HepG2 (cell line): ENCODE data around the gene CLDND2. TPM values are rescaled to one million over a fixed set of nuclear protein-coding genes. Genes with fewer than 3 reads are reported as not detected.

Source experiments
- ATAC-seq: fragments of 200-7000 bp; cut with Tn5 transposase; 3 replicates; pipeline ENCODE4 v1.9.1; 2020; ENCODE audit warnings: mild to moderate bottlenecking, moderate library complexity
- BruUV-seq: library from RNA; stranded (reverse); fragments of 400-500 nt; replicated peaks from 2 replicates; lab custom pipeline; 2021; lab: Mats Ljungman, UMichigan
- CTCF ChIA-PET: fragments of 300-600 bp; formaldehyde crosslinking; extraction: SDS; loops from one replicate; lab custom pipeline; 2021; ENCODE audit warnings: low total read pairs, inconsistent platforms, low intra/inter-chr PET ratio; lab: Yijun Ruan, JAX
- POLR2A ChIA-PET: fragments of 350-600 bp; sonication (Branson Sonifier 250); formaldehyde crosslinking; loops from one replicate; lab custom pipeline; 2020; ENCODE audit warnings: antibody characterized with exemption, inconsistent platforms; lab: Yijun Ruan, JAX
- DNase-seq: peaks from one replicate; pipeline ENCODE4 v3.0.0-alpha.2; 2015; ENCODE audit warnings: low spot score
- FAIRE-seq: peaks from 3 replicates; lab custom pipeline; 2011; peaks lifted over from hg19 to GRCh38; lab: Jason Lieb, UNC
- H2AFZ ChIP-seq: one replicate; pipeline ENCODE4 v1.6.1; 2011; ENCODE audit warnings: low read length, inconsistent platforms
- H3K27ac ChIP-seq: fragments of 300-600 bp; 3 replicates; pipeline ENCODE4 v1.8.0; 2011; ENCODE audit warnings: mixed run types, mild to moderate bottlenecking, mixed read lengths, low read length, inconsistent platforms; ENCODE audit not compliant: insufficient read depth; ENCODE audit errors: extremely low read length
- H3K27me3 ChIP-seq, 2 experiments: fragments of 200-600 bp in 1 of 2; 2 replicates in 1 of 2; 3 replicates in 1 of 2; pipeline versions ENCODE4 v1.6.0 to v1.8.0; 2011; ENCODE audit warnings: low read length in 2 of 2, mild to moderate bottlenecking in 2 of 2, moderate library complexity in 2 of 2, inconsistent platforms in 1 of 2; ENCODE audit not compliant: insufficient read depth in 2 of 2, control insufficient read depth in 1 of 2
- H3K36me3 ChIP-seq, 2 experiments: fragments of 200-600 bp in 1 of 2; replicated peaks in 1 of 2; 2 replicates in 1 of 2; 3 replicates in 1 of 2; pipeline versions ENCODE4 v1.5.1 to v1.8.0; 2011; ENCODE audit warnings: low read length in 2 of 2, inconsistent platforms in 1 of 2; ENCODE audit not compliant: insufficient read depth in 2 of 2, control insufficient read depth in 1 of 2
- H3K4me1 ChIP-seq: 2 replicates; pipeline ENCODE4 v1.5.1; 2012; ENCODE audit warnings: low read length, inconsistent platforms; ENCODE audit not compliant: insufficient read depth
- H3K4me2 ChIP-seq: 2 replicates; pipeline ENCODE4 v1.6.0; 2011; ENCODE audit warnings: low read depth, low read length, inconsistent platforms
- H3K4me3 ChIP-seq, 3 experiments: fragments of 200-600 bp in 1 of 3; sonication (generic), shearing (Covaris generic) in 1 of 3; replicated peaks in 1 of 3; 2 replicates each; pipeline ENCODE4 v1.5.1; 2011 to 2016; ENCODE audit warnings: low read length in 3 of 3, inconsistent platforms in 2 of 3, low read depth in 2 of 3, mild to moderate bottlenecking in 2 of 3, control low read depth in 1 of 3, mixed read lengths in 1 of 3; ENCODE audit not compliant: insufficient read depth in 1 of 3
- H3K79me2 ChIP-seq: one replicate; pipeline ENCODE4 v1.6.1; 2011; ENCODE audit warnings: low read length, inconsistent platforms; ENCODE audit not compliant: insufficient read depth
- H3K9ac ChIP-seq: 2 replicates; pipeline ENCODE4 v1.6.0; 2011; ENCODE audit warnings: mild to moderate bottlenecking, low read depth, low read length, inconsistent platforms; ENCODE audit not compliant: insufficient read depth
- H3K9me3 ChIP-seq: 2 replicates; pipeline ENCODE4 v1.5.1; 2012; ENCODE audit warnings: mild to moderate bottlenecking, low read length
- H4K20me1 ChIP-seq: 2 replicates; pipeline ENCODE4 v1.6.0; 2011; ENCODE audit warnings: inconsistent platforms, mild to moderate bottlenecking, low read length, moderate library complexity; ENCODE audit not compliant: insufficient read depth
- GTF2F1 ChIP-seq: fragments of 150-350 bp; IDR thresholded peaks from 2 replicates; pipeline ENCODE4 v1.6.1; 2014; ENCODE audit warnings: low read length
- HNF1B ChIP-seq: sonication (generic); formaldehyde crosslinking; IDR thresholded peaks from 2 replicates; pipeline ENCODE4 v1.5.1; 2020; ENCODE audit warnings: mild to moderate bottlenecking, moderate library complexity, missing genetic modification reagents
- JUND ChIP-seq: sonication (generic); formaldehyde crosslinking; IDR thresholded peaks from 2 replicates; pipeline ENCODE4 v1.8.0; 2022; ENCODE audit warnings: mild to moderate bottlenecking, missing genetic modification reagents
- KAT2B ChIP-seq: fragments of 150-350 bp; IDR thresholded peaks from 2 replicates; pipeline ENCODE4 v1.6.1; 2014; ENCODE audit warnings: low read depth, low read length, borderline replicate concordance
- KDM1A ChIP-seq: IDR thresholded peaks from 2 replicates; pipeline ENCODE4 v1.6.1; 2016; ENCODE audit warnings: missing compliant biosample characterization
- STAT5B ChIP-seq: sonication (generic); formaldehyde crosslinking; IDR thresholded peaks from 2 replicates; pipeline ENCODE4 v1.4.0; 2020; ENCODE audit warnings: missing genetic modification reagents
- ZBTB4 ChIP-seq: sonication (generic); formaldehyde crosslinking; IDR thresholded peaks from 2 replicates; pipeline ENCODE4 v1.4.0; 2020; ENCODE audit warnings: missing genetic modification reagents, mild to moderate bottlenecking, borderline replicate concordance
- ZC3H4 ChIP-seq: sonication (generic); formaldehyde crosslinking; IDR thresholded peaks from 2 replicates; pipeline ENCODE4 v1.4.0; 2020; ENCODE audit warnings: missing genetic modification reagents, borderline replicate concordance
- ZNF225 ChIP-seq: sonication (generic); formaldehyde crosslinking; IDR thresholded peaks from 2 replicates; pipeline ENCODE4 v1.4.0; 2020; ENCODE audit warnings: mild to moderate bottlenecking, missing genetic modification reagents
- ZNF232 ChIP-seq: sonication (generic); formaldehyde crosslinking; IDR thresholded peaks from 2 replicates; pipeline ENCODE4 v1.4.0; 2020; ENCODE audit warnings: missing genetic modification reagents, borderline replicate concordance
- ZNF556 ChIP-seq: sonication (generic); formaldehyde crosslinking; IDR thresholded peaks from 2 replicates; pipeline ENCODE4 v1.4.0; 2020; ENCODE audit warnings: mild to moderate bottlenecking, missing genetic modification reagents, borderline replicate concordance
- ZNF563 ChIP-seq: sonication (generic); formaldehyde crosslinking; IDR thresholded peaks from 2 replicates; pipeline ENCODE4 v1.8.0; 2022; ENCODE audit warnings: mild to moderate bottlenecking, moderate library complexity, missing genetic modification reagents
- ZNF850 ChIP-seq: sonication (generic); formaldehyde crosslinking; conservative IDR thresholded peaks from 2 replicates; pipeline ENCODE4 v1.9.0; 2021; ENCODE audit warnings: mild to moderate bottlenecking, missing genetic modification reagents
- WGBS: methylation state at CpG from one replicate; pipeline ENCODE4 v1.1.6; 2017; ENCODE audit warnings: low lambda C conversion rate; 5-methylcytosine and 5-hydroxymethylcytosine counted together
- in situ Hi-C: cut with HindIII; loops from 2 replicates; pipeline ENCODE4 v1.10.0; 2017; ENCODE audit warnings: low pct_unique_long_range_greater_than_20kb; ENCODE audit not compliant: extremely low pct_ligation_motif_present
- intact Hi-C: fragments of 100-400 bp; cut with micrococcal nuclease; formaldehyde crosslinking; loops from one replicate; pipeline ENCODE4 v1.10.0; 2022; ENCODE audit not compliant: unreplicated experiment
- polyA plus RNA-seq, 8 experiments: library from polyadenylated mRNA; depleted of rRNA in 3 of 8; stranded (reverse) in 7 of 8; unstranded in 1 of 8; fragments of >200 nt; fragmentation: Illumina TruSeq in 4 of 8; extraction: Trizol in 4 of 8; gene quantifications; 2 replicates each; pipeline versions ENCODE4 v1.2.1 to v1.2.3, GENCODE V29; 2011 to 2016; ENCODE audit warnings: low read depth in 4 of 8, missing spikeins in 1 of 8, mixed read lengths in 1 of 8; ENCODE audit not compliant: insufficient read depth in 1 of 8
- total RNA-seq, 5 experiments: library from RNA; depleted of rRNA; stranded (reverse); fragments of >200 nt; fragmentation: Illumina TruSeq; extraction: Trizol; gene quantifications; 2 replicates each; pipeline ENCODE4 v1.2.3, GENCODE V29; 2016; ENCODE audit warnings: low read depth in 1 of 5
- TF ChIP-seq, protein P1 (sequence below): sonication (generic); formaldehyde crosslinking; IDR thresholded peaks from 2 replicates; pipeline ENCODE4 v1.8.1; 2022; ENCODE audit warnings: low read depth, mild to moderate bottlenecking, missing genetic modification reagents

The CLDND2 gene
- total and polyA plus RNA-seq, 2 of the 13 experiments (the other 11 are each of a cell fraction or from before 2014, with no cell fraction given), result 0.84 to 1.8 TPM

DNA sequence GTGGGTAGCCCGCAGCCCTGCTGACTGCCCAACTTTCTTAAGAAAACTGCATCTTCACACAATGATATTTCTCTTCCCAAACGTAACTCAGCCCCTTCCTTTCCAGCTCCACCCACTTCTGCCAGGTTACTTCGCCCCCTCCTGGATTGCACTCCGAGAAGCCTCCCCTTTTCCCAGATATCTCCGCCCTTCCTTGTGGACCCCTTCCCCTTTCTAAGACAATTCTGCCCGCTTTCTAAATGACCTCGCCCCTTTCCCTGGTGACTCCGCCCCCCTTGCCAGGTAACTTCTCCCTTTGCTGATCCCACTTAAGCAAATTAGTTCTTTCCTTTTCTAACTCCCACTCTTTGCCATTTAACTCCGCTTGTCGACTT, 29.5 kb downstream of the CLDND2 start (continued):
- TF ChIP-seq, protein P1, sequence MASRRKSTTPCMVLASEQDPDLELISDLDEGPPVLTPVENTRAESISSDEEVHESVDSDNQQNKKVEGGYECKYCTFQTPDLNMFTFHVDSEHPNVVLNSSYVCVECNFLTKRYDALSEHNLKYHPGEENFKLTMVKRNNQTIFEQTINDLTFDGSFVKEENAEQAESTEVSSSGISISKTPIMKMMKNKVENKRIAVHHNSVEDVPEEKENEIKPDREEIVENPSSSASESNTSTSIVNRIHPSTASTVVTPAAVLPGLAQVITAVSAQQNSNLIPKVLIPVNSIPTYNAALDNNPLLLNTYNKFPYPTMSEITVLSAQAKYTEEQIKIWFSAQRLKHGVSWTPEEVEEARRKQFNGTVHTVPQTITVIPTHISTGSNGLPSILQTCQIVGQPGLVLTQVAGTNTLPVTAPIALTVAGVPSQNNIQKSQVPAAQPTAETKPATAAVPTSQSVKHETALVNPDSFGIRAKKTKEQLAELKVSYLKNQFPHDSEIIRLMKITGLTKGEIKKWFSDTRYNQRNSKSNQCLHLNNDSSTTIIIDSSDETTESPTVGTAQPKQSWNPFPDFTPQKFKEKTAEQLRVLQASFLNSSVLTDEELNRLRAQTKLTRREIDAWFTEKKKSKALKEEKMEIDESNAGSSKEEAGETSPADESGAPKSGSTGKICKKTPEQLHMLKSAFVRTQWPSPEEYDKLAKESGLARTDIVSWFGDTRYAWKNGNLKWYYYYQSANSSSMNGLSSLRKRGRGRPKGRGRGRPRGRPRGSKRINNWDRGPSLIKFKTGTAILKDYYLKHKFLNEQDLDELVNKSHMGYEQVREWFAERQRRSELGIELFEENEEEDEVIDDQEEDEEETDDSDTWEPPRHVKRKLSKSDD (CRISPR knock-in tag), result no peak
- TF ChIP-seq GTF2F1, result no peak
- no peak for TF ChIP-seq ZNF850 (CRISPR knock-in tag)
- TF ChIP-seq ZNF556 (CRISPR knock-in tag), result no peak
- no peak for TF ChIP-seq ZNF225 (CRISPR knock-in tag)
- no peak for TF ChIP-seq ZC3H4 (CRISPR knock-in tag)
- TF ChIP-seq STAT5B (CRISPR knock-in tag), result no peak

DNA sequence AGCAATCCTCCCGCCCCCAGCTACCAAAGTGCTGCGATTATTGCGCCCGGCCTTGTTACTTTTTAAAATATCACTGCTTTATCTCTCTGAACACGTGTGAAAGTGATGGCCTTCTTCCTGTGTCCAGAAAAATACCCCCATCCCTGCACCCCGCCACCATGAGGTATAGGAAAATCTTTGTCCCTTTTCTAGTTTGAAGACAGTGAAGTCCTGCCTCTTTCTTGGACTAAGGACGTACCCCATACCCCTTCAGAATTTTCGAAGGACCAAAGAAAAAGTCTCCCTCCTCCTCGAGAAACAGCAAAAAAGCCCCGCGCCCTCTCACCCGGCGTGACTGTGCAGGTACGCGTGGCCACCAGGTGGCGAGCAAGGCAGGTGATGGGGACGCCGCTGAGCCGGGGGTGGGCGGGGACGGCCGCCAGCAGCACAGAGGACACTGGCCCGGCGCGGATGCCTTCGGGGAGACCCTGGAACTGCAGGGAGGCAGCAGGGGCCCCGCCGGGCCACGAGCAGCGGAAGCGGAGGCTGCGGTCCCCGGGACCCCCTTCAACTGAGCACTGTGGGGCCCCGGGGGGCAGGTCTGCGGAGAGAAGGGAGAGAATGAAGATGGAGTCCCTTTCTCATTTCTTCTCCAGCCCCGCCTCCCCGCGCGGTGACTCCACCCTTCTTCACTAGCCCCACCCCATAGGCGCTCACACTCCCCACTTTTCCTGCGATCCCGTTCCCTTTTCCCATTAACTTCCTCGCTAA, 30.1 kb downstream of the CLDND2 start:
- FAIRE-seq (no peak), ATAC-seq (peak; percentile 74), DNase-seq (peak; percentile 68)
- POLR2A ChIA-PET, result interaction anchor here (1.0 to 6.9 kb wide), 7 partner anchors 12 to 69 kb away, joined by 6 to 211 read pairs (median 27); partner anchors contain the start of genes ETFB and NKG7
- Histone ChIP-seq H3K4me1 (peaks cover 43% of the 10 kb centered on the region), H3K36me3 (peaks cover 7 to 8% of the 10 kb centered on the region in 2 experiments; a peak in 3 of 5 replicates), H3K4me3 (peak overlapping the region; percentile 67 to 80 (median 80)), H2AFZ (no peak overlapping the region), H3K27me3 (no peaks in the 10 kb centered on the region), H3K9ac (peak overlapping the region; percentile 53), H4K20me1 (peaks cover 1% of the 10 kb centered on the region; the same call in 1 of the 2 replicates), H3K79me2 (no peaks in the 10 kb centered on the region), H3K27ac (peak overlapping the region; percentile 40), H3K9me3 (no peaks in the 10 kb centered on the region), H3K4me2 (peak overlapping the region; percentile 86)
- CTCF ChIA-PET, result interaction anchor here (1.0 to 3.1 kb wide), 6 partner anchors 28 to 100 kb away, joined by 3 to 38 read pairs (median 9); no protein-coding TSS in a partner anchor
- BruUV-seq, result no TSS peak
- in situ Hi-C loops (no loop called here), intact Hi-C loops (loop anchor here (1.0 to 2.0 kb wide), 3 partner anchors 24 to 101 kb away; no protein-coding TSS in a partner anchor)
- 22% methylated on average over 22 of the region's 43 CpGs for WGBS
- no peak for TF ChIP-seq ZNF232 (CRISPR knock-in tag)
- no peak for TF ChIP-seq JUND
- TF ChIP-seq KAT2B, result no peak
- TF ChIP-seq ZBTB4, result no peak
- no peak for TF ChIP-seq KDM1A (CRISPR knock-in tag)
- TF ChIP-seq HNF1B, result peak; percentile 82
- no peak for TF ChIP-seq ZNF563 (CRISPR knock-in tag)
